Nephron (organoid): ENCODE measurements around the gene ZNF335.
"Not testable (repeated sequence)": the region's sequence is repeated elsewhere in the genome, so short reads cannot be mapped to it uniquely, and the experiment has no call there.

Experiments
- H3K27ac Mint-ChIP-seq, 3 experiments: 2 replicates each; pipeline ENCODE4 v1.8.0; 2020; ENCODE audit warnings: mixed read lengths in 3 of 3, mild to moderate bottlenecking in 2 of 3, moderate library complexity in 1 of 3
- H3K27me3 Mint-ChIP-seq: 2 replicates; pipeline ENCODE4 v1.8.0; 2021; ENCODE audit warnings: low read depth, mild to moderate bottlenecking, moderate library complexity, mixed read lengths
- H3K36me3 Mint-ChIP-seq: 2 replicates; pipeline ENCODE4 v1.8.0; 2020; ENCODE audit warnings: low read depth, mixed read lengths
- H3K4me1 Mint-ChIP-seq: 2 replicates; pipeline ENCODE4 v1.8.0; 2020; ENCODE audit warnings: mixed read lengths
- H3K4me3 Mint-ChIP-seq, 3 experiments: 2 replicates each; pipeline ENCODE4 v1.8.0; 2020; ENCODE audit warnings: mild to moderate bottlenecking in 3 of 3, mixed read lengths in 3 of 3, moderate library complexity in 2 of 3
- H3K9me3 Mint-ChIP-seq: 2 replicates; pipeline ENCODE4 v1.8.0; 2020; ENCODE audit warnings: mixed read lengths
- CTCF ChIP-seq, 3 experiments: fragments of 200-600 bp; sonication (generic); IDR thresholded peaks; one replicate each; pipeline ENCODE4 v1.5.0; 2021; ENCODE audit warnings: antibody characterized with exemption in 3 of 3; ENCODE audit not compliant: unreplicated experiment in 3 of 3

Gene ZNF335

GRCh38 chr20:45902199-45902701, 69.8 kb downstream of the ZNF335 start:
- H3K27me3 Mint-ChIP-seq: no peaks in the 10 kb centered on the region
- no peak overlapping the region for H3K4me3 Mint-ChIP-seq
- H3K9me3 Mint-ChIP-seq: no peaks in the 10 kb centered on the region
- H3K4me1 Mint-ChIP-seq: no peaks in the 10 kb centered on the region
- no peak overlapping the region for H3K27ac Mint-ChIP-seq
- peaks cover 40% of the 10 kb centered on the region for H3K36me3 Mint-ChIP-seq
- TF ChIP-seq CTCF (IDR thresholded peaks at IDR 0.05; ENCODE audit: unreplicated experiment in 3 of 3): no peak

GRCh38 chr20:45901332-45901731, 70.7 kb downstream of the ZNF335 start:
- H3K27me3 Mint-ChIP-seq, H3K4me3 Mint-ChIP-seq, H3K4me1 Mint-ChIP-seq, H3K27ac Mint-ChIP-seq, H3K9me3 Mint-ChIP-seq: not testable (repeated sequence)
- peaks cover 44% of the 10 kb centered on the region for H3K36me3 Mint-ChIP-seq

- H3K36me3 Mint-ChIP-seq: peaks cover 28% of the 10 kb centered on the region
- no peaks in the 10 kb centered on the region for H3K4me1 Mint-ChIP-seq
- H3K9me3 Mint-ChIP-seq: no peaks in the 10 kb centered on the region
- H3K27ac Mint-ChIP-seq: no peak overlapping the region
- no peaks in the 10 kb centered on the region for H3K27me3 Mint-ChIP-seq
- H3K4me3 Mint-ChIP-seq: no peak overlapping the region
- no peak for TF ChIP-seq CTCF (IDR thresholded peaks at IDR 0.05; ENCODE audit: unreplicated experiment in 3 of 3)
Observed at GRCh38 chr20:45899046-45899835, 72.8 kb downstream of the ZNF335 start.
